PC-3 (cell line): Measurements from ENCODE around the gene CACNA1I. TPM values are rescaled to one million over a fixed set of nuclear protein-coding genes. Genes with fewer than 3 reads are reported as not detected.

Source experiments
- ATAC-seq: fragments of 200-7000 bp; cut with Tn5 transposase; 2 replicates; pipeline ENCODE4 v1.9.1; 2020; ENCODE audit warnings: mild to moderate bottlenecking, moderate library complexity
- BruUV-seq: library from RNA; stranded (reverse); fragments of 400-500 nt; replicated peaks from 2 replicates; lab custom pipeline; 2021; lab: Mats Ljungman, UMichigan
- CTCF ChIA-PET: fragments of 300-600 bp; sonication (Branson Sonifier 250); formaldehyde crosslinking; loops from one replicate; lab custom pipeline; 2022; ENCODE audit warnings: antibody characterized with exemption; lab: Charles Lee
- POLR2A ChIA-PET: fragments of 300-600 bp; sonication (Branson Sonifier 250); formaldehyde crosslinking; loops from one replicate; lab custom pipeline; 2022; ENCODE audit warnings: antibody characterized with exemption; ENCODE audit not compliant: unreplicated experiment; lab: Charles Lee
- DNase-seq: peaks from one replicate; pipeline ENCODE4 v3.0.0-alpha.2; 2015
- H2AFZ ChIP-seq: fragments of 300-600 bp; sonication (generic); 2 replicates; pipeline ENCODE4 v1.6.0; 2016; ENCODE audit warnings: antibody characterized with exemption, low read length
- H3F3A ChIP-seq: fragments of 300-600 bp; sonication (generic); one replicate; pipeline ENCODE4 v1.6.0; 2017; ENCODE audit warnings: antibody characterized with exemption, low read length, control low read depth, mild to moderate bottlenecking; ENCODE audit not compliant: unreplicated experiment
- H3K27ac ChIP-seq: fragments of 300-600 bp; sonication (generic); 2 replicates; pipeline ENCODE4 v1.5.1; 2016; ENCODE audit warnings: mild to moderate bottlenecking, low read length
- H3K27me3 ChIP-seq: fragments of 300-600 bp; sonication (generic); 2 replicates; pipeline ENCODE4 v1.6.1; 2016; ENCODE audit warnings: low read length, mixed read lengths
- H3K36me3 ChIP-seq: fragments of 300-600 bp; sonication (generic); 2 replicates; pipeline ENCODE4 v1.6.1; 2016; ENCODE audit warnings: low read depth, mixed run types, low read length, mixed read lengths
- H3K4me1 ChIP-seq: fragments of 300-600 bp; sonication (generic); 2 replicates; pipeline ENCODE4 v1.5.1; 2016; ENCODE audit warnings: low read length; ENCODE audit not compliant: insufficient read depth
- H3K4me2 ChIP-seq: fragments of 300-600 bp; sonication (generic); 2 replicates; pipeline ENCODE4 v1.6.0; 2016; ENCODE audit warnings: low read length
- H3K4me3 ChIP-seq: fragments of 300-600 bp; sonication (generic); 2 replicates; pipeline ENCODE4 v1.5.1; 2016; ENCODE audit warnings: mild to moderate bottlenecking, low read length, mixed read lengths
- H3K79me2 ChIP-seq: fragments of 300-600 bp; sonication (generic); 2 replicates; pipeline ENCODE4 v1.6.1; 2017; ENCODE audit warnings: low read length, mixed read lengths
- H3K9ac ChIP-seq: fragments of 300-600 bp; sonication (generic); 2 replicates; pipeline ENCODE4 v1.6.0; 2016; ENCODE audit warnings: mild to moderate bottlenecking, low read length
- H3K9me2 ChIP-seq: fragments of 300-600 bp; sonication (generic); replicated peaks from 2 replicates; pipeline ENCODE4 v1.6.1; 2016; ENCODE audit warnings: mixed run types, low read length, mixed read lengths
- H3K9me3 ChIP-seq: fragments of 300-600 bp; sonication (generic); 2 replicates; pipeline ENCODE4 v1.6.1; 2016; ENCODE audit warnings: low read length, mixed read lengths
- H4K20me1 ChIP-seq: fragments of 300-600 bp; sonication (generic); 2 replicates; pipeline ENCODE4 v1.6.1; 2016; ENCODE audit warnings: low read length, mixed read lengths
- EZH2 ChIP-seq: fragments of 300-600 bp; sonication (generic); IDR thresholded peaks from one replicate; pipeline ENCODE4 v1.6.1; 2017; ENCODE audit warnings: antibody characterized with exemption, mild to moderate bottlenecking, low read length; ENCODE audit not compliant: unreplicated experiment
- EZH2phosphoT487 ChIP-seq: fragments of 300-600 bp; sonication (generic); IDR thresholded peaks from 2 replicates; pipeline ENCODE4 v1.6.1; 2018; ENCODE audit warnings: mild to moderate bottlenecking, antibody characterized with exemption, low read length, borderline replicate concordance
- intact Hi-C: fragments of 100-400 bp; cut with micrococcal nuclease; formaldehyde crosslinking; loops from 2 replicates; pipeline ENCODE4 v1.9.0; 2023
- total RNA-seq: library from RNA; depleted of rRNA; stranded (reverse); fragments of >200 nt; gene quantifications from 2 replicates; pipeline ENCODE4 v1.2.3, GENCODE V29; 2014
- TF ChIP-seq, protein P1 (sequence below): fragments of 300-600 bp; sonication (generic); conservative IDR thresholded peaks from 2 replicates; pipeline ENCODE4 v1.5.1; 2017; ENCODE audit warnings: antibody characterized with exemption, low read depth, mild to moderate bottlenecking, low read length

Gene CACNA1I
- total RNA-seq, 1 experiment from 2014 or later = not detected

DNA sequence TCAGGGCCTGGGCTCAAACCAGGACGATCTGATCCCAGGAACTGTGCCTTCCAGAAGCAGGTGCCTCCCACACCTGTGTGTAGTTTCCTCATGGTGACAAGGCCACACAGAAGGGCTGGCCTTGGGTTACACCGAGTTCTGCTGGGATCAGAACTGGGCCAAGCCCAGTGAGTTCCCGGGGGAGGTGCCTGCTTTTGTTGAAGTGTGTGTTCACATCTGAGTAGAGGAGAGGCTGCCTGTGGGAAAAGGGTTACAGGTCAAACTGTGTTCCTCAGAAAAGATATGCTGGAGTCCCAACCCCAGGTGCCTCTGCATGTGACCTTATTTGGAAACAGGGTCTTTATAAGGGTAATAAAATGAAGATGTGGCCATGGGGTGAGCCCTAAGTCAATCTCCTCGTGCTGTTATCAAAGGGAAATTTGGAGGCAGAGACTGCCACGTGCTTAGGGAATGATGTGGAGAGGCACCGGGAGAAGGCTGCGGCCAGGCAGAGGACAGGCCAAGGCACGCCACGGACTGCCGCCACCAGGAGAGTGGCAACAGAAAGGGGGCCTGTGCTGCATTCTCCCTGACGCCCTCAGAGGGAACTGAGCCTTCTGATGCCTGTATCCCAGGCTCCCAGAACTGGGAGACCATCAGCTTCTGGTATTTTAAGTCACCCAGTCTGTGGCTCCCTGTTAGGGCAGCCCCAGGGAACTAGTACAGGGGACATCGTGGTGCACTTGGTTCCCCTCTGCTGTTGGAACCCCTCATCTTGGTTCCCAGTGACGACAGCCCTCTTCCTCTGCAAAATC, 158.8 kb downstream of the CACNA1I start:
- H4K20me1 ChIP-seq = no peaks in the 10 kb centered on the region
- no peak overlapping the region for H3K9ac ChIP-seq
- TF ChIP-seq, protein P1, sequence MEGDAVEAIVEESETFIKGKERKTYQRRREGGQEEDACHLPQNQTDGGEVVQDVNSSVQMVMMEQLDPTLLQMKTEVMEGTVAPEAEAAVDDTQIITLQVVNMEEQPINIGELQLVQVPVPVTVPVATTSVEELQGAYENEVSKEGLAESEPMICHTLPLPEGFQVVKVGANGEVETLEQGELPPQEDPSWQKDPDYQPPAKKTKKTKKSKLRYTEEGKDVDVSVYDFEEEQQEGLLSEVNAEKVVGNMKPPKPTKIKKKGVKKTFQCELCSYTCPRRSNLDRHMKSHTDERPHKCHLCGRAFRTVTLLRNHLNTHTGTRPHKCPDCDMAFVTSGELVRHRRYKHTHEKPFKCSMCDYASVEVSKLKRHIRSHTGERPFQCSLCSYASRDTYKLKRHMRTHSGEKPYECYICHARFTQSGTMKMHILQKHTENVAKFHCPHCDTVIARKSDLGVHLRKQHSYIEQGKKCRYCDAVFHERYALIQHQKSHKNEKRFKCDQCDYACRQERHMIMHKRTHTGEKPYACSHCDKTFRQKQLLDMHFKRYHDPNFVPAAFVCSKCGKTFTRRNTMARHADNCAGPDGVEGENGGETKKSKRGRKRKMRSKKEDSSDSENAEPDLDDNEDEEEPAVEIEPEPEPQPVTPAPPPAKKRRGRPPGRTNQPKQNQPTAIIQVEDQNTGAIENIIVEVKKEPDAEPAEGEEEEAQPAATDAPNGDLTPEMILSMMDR = no peak
- TF ChIP-seq EZH2 (no peak), EZH2phosphoT487 (no peak)
- H3K27me3 ChIP-seq = peaks cover 20% of the 10 kb centered on the region; the same call in 1 of the 2 replicates
- ChIA-PET POLR2A (interaction anchor here (0.6 kb wide), 1 partner anchor 315 kb away, joined by 3 read pairs; no protein-coding TSS in a partner anchor), CTCF (no interaction called here)
- no peaks in the 10 kb centered on the region for H3K9me2 ChIP-seq
- ATAC-seq = no peak
- BruUV-seq = no TSS peak
- DNase-seq = no peak
- no peaks in the 10 kb centered on the region for H3K4me1 ChIP-seq
- H3F3A ChIP-seq = no peaks in the 10 kb centered on the region
- H3K4me2 ChIP-seq = no peak overlapping the region
- no peaks in the 10 kb centered on the region for H3K36me3 ChIP-seq
- no peaks in the 10 kb centered on the region for H3K9me3 ChIP-seq
- no peak overlapping the region for H3K4me3 ChIP-seq
- no peak overlapping the region for H3K27ac ChIP-seq
- H3K79me2 ChIP-seq = no peaks in the 10 kb centered on the region
- intact Hi-C loops = no loop called here
- H2AFZ ChIP-seq = no peak overlapping the region

GRCh38 chr22:39731481-39731880, 160.9 kb downstream of the CACNA1I start:
- no peak overlapping the region for H3K9ac ChIP-seq
- ATAC-seq = no peak
- TF ChIP-seq, protein P1 = no peak
- TF ChIP-seq EZH2phosphoT487 = no peak
- no peak for TF ChIP-seq EZH2
- no peaks in the 10 kb centered on the region for H3K9me3 ChIP-seq
- H3K27me3 ChIP-seq = peaks cover 39% of the 10 kb centered on the region
- no peak for DNase-seq
- no peaks in the 10 kb centered on the region for H3F3A ChIP-seq
- H3K36me3 ChIP-seq = no peaks in the 10 kb centered on the region
- H3K4me2 ChIP-seq = no peak overlapping the region
- H3K9me2 ChIP-seq = no peaks in the 10 kb centered on the region
- H2AFZ ChIP-seq = no peak overlapping the region
- no peak overlapping the region for H3K27ac ChIP-seq
- no peaks in the 10 kb centered on the region for H3K79me2 ChIP-seq
- no peaks in the 10 kb centered on the region for H3K4me1 ChIP-seq
- no TSS peak for BruUV-seq
- no peak overlapping the region for H3K4me3 ChIP-seq
- ChIA-PET CTCF (no interaction called here), POLR2A (no interaction called here)
- H4K20me1 ChIP-seq = no peaks in the 10 kb centered on the region
- intact Hi-C loops = no loop called here
